Mammary epithelial cell (primary cell): ENCODE results near the gene SLC29A3.

Source experiments
- EZH2 ChIP-seq: IDR thresholded peaks from 2 replicates; pipeline ENCODE4 v1.6.1; 2012; ENCODE audit warnings: low read length, inconsistent platforms, borderline replicate concordance
- TF ChIP-seq, protein P1 (sequence below), 2 donors: IDR thresholded peaks in 1 of 2; conservative IDR thresholded peaks in 1 of 2; 2 replicates each; pipeline ENCODE4 v1.5.1; 2011 to 2012; ENCODE audit warnings: inconsistent platforms in 2 of 2, low read length in 2 of 2, mild to moderate bottlenecking in 2 of 2, control low read depth in 1 of 2, low read depth in 1 of 2; ENCODE audit not compliant: insufficient read depth in 1 of 2; ENCODE audit errors: extremely low read depth in 1 of 2

DNA sequence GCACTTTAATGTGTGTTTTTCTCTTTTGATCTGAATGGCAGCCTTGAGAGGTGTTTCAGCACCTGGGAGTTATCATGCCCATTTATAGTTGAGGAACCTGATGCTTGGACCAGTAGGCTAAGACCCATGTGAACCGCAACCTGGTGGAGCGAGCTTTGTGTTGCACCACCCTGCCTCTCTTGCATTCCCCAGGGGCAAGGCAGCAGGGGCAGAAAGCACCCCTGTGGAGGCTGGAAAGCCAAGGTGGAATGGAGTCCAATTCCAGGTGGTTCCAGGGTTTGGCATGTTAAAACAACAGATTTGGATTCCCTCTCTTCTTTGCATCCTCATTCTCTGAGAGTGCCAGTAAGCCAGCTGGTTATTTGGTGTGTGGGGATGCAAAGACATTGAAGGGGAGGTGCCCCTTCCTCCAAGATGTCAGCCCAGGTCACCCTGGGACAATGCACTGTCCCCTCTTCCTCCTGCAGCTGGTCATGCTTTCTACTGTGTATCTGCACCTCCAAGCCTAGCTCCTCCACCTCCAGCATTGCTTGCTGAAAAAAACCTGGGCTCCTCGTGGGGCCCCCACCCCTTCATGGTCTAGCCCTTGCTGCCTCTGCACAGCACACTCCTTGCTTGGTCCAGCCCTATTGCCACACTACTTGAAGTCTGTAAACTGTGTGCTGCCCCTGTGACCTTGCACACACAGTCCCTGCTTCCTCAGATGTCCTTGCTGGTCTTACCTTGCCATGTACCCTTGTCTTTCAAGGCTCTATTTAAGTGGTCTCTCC is 72.0 kb downstream of the SLC29A3 start:
- TF ChIP-seq, protein P1, sequence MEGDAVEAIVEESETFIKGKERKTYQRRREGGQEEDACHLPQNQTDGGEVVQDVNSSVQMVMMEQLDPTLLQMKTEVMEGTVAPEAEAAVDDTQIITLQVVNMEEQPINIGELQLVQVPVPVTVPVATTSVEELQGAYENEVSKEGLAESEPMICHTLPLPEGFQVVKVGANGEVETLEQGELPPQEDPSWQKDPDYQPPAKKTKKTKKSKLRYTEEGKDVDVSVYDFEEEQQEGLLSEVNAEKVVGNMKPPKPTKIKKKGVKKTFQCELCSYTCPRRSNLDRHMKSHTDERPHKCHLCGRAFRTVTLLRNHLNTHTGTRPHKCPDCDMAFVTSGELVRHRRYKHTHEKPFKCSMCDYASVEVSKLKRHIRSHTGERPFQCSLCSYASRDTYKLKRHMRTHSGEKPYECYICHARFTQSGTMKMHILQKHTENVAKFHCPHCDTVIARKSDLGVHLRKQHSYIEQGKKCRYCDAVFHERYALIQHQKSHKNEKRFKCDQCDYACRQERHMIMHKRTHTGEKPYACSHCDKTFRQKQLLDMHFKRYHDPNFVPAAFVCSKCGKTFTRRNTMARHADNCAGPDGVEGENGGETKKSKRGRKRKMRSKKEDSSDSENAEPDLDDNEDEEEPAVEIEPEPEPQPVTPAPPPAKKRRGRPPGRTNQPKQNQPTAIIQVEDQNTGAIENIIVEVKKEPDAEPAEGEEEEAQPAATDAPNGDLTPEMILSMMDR (conservative IDR thresholded peaks at IDR 0.05 in 1 of 2, IDR thresholded peaks at IDR 0.05 in 1 of 2; ENCODE audit: extremely low read depth in 1 of 2, insufficient read depth in 1 of 2, low read depth in 1 of 2, low read length in 2 of 2), result no peak
- no peak for TF ChIP-seq EZH2
